Measurements from ENCODE around the gene TTC33. TPM values are rescaled to one million over a fixed set of nuclear protein-coding genes. Genes with fewer than 3 reads are reported as not detected.

The TTC33 gene
- total RNA-seq, 1 experiment from 2014 or later = 30.2 TPM

- Histone ChIP-seq H3K4me2 (no peak overlapping the region), H3K9me3 (ENCODE audit: insufficient read depth, low read depth) (no peaks in the 10 kb centered on the region), H3K27ac (no peak overlapping the region), H2AFZ (peak overlapping the region; percentile 3; the same call in 1 of the 2 replicates), H3F3A (ENCODE audit: insufficient read depth, low read depth) (no peaks in the 10 kb centered on the region), H3K79me2 (ENCODE audit: low read depth) (no peaks in the 10 kb centered on the region), H3K4me1 (replicated peaks; ENCODE audit: insufficient read depth) (no peaks in the 10 kb centered on the region), H3K4me3 (no peak overlapping the region), H3K36me3 (ENCODE audit: low read depth) (no peaks in the 10 kb centered on the region), H3K9me2 (ENCODE audit: insufficient read depth) (no peaks in the 10 kb centered on the region; the same call in 1 of the 2 replicates), H3K27me3 (ENCODE audit: insufficient read depth, low read depth) (no peaks in the 10 kb centered on the region), H4K20me1 (ENCODE audit: insufficient read depth) (no peaks in the 10 kb centered on the region)
- no TSS peak for BruUV-seq (replicated peaks)
- TF ChIP-seq CTCF (conservative IDR thresholded peaks at IDR 0.05) (no peak), EZH2 (IDR thresholded peaks at IDR 0.05; ENCODE audit: low read depth) (no peak)
- DNase-seq = no peak
- CTCF ChIA-PET = no interaction called here
- intact Hi-C loops (cut with micrococcal nuclease; ENCODE audit: unreplicated experiment) = no loop called here
- POLR2A ChIA-PET (ENCODE audit: unreplicated experiment) = interaction anchor here (0.6 kb wide), 1 partner anchor 74 kb away, joined by 20 read pairs; the partner anchor contains the start of gene PTGER4
These were observed 150.3 kb downstream of the TTC33 start for GRCh38 chr5:40605295-40605958.

- H3K4me3 ChIP-seq = no peak overlapping the region
- CTCF ChIA-PET = no interaction called here
- no peaks in the 10 kb centered on the region for H3F3A ChIP-seq (ENCODE audit: insufficient read depth, low read depth)
- no peak for DNase-seq
- POLR2A ChIA-PET (ENCODE audit: unreplicated experiment) = interaction anchor here (0.6 kb wide), 1 partner anchor 1628 kb away, joined by 5 read pairs; no protein-coding TSS in a partner anchor
- BruUV-seq (replicated peaks) = no TSS peak
- TF ChIP-seq CTCF (conservative IDR thresholded peaks at IDR 0.05) (no peak), EZH2 (IDR thresholded peaks at IDR 0.05; ENCODE audit: low read depth) (no peak)
- no peaks in the 10 kb centered on the region for H3K36me3 ChIP-seq (ENCODE audit: low read depth)
- H4K20me1 ChIP-seq (ENCODE audit: insufficient read depth) = no peaks in the 10 kb centered on the region
- H3K27me3 ChIP-seq (ENCODE audit: insufficient read depth, low read depth) = no peaks in the 10 kb centered on the region
- intact Hi-C loops (cut with micrococcal nuclease; ENCODE audit: unreplicated experiment) = no loop called here
- H2AFZ ChIP-seq = no peak overlapping the region
- H3K79me2 ChIP-seq (ENCODE audit: low read depth) = no peaks in the 10 kb centered on the region
- no peaks in the 10 kb centered on the region; the same call in 1 of the 2 replicates for H3K9me2 ChIP-seq (ENCODE audit: insufficient read depth)
- no peak overlapping the region for H3K4me2 ChIP-seq
- H3K9me3 ChIP-seq (ENCODE audit: insufficient read depth, low read depth) = no peaks in the 10 kb centered on the region
- H3K27ac ChIP-seq = no peak overlapping the region
- peaks cover 6% of the 10 kb centered on the region; the same call in 1 of the 2 replicates for H3K4me1 ChIP-seq (replicated peaks; ENCODE audit: insufficient read depth)
These were observed 152.4 kb downstream of the TTC33 start for GRCh38 chr5:40603378-40603777.

- POLR2A ChIA-PET (ENCODE audit: unreplicated experiment) = interaction anchor here (0.6 kb wide), 1 partner anchor 234 kb away, joined by 5 read pairs; the partner anchor contains the start of gene RPL37
- no peaks in the 10 kb centered on the region for H3K9me2 ChIP-seq (ENCODE audit: insufficient read depth)
- CTCF ChIA-PET = no interaction called here
- intact Hi-C loops (cut with micrococcal nuclease; ENCODE audit: unreplicated experiment) = no loop called here
- H3K79me2 ChIP-seq (ENCODE audit: low read depth) = no peaks in the 10 kb centered on the region
- H4K20me1 ChIP-seq (ENCODE audit: insufficient read depth) = no peaks in the 10 kb centered on the region
- no peak overlapping the region for H3K4me2 ChIP-seq
- no peaks in the 10 kb centered on the region for H3K36me3 ChIP-seq (ENCODE audit: low read depth)
- no peak overlapping the region for H3K27ac ChIP-seq
- H2AFZ ChIP-seq = no peak overlapping the region
- H3K9me3 ChIP-seq (ENCODE audit: insufficient read depth, low read depth) = no peaks in the 10 kb centered on the region
- no peak for DNase-seq
- no peaks in the 10 kb centered on the region for H3F3A ChIP-seq (ENCODE audit: insufficient read depth, low read depth)
- no TSS peak for BruUV-seq (replicated peaks)
- no peaks in the 10 kb centered on the region for H3K27me3 ChIP-seq (ENCODE audit: insufficient read depth, low read depth)
- TF ChIP-seq EZH2 (IDR thresholded peaks at IDR 0.05; ENCODE audit: low read depth) = no peak
- TF ChIP-seq CTCF (conservative IDR thresholded peaks at IDR 0.05) = no peak
- no peak overlapping the region for H3K4me3 ChIP-seq
- peaks cover 6% of the 10 kb centered on the region; the same call in 1 of the 2 replicates for H3K4me1 ChIP-seq (replicated peaks; ENCODE audit: insufficient read depth)
These were observed 154.4 kb downstream of the TTC33 start for GRCh38 chr5:40601198-40601868.
